B cell (primary cell): ENCODE data around the gene PCAT7. TPM values are rescaled to one million over a fixed set of nuclear protein-coding genes. Genes with fewer than 3 reads are reported as not detected.

Source experiments
- ATAC-seq: fragments of 200-7000 bp; cut with Tn5 transposase; one replicate; pipeline ENCODE4 v1.10.0; 2021; ENCODE audit warnings: low read depth, mild to moderate bottlenecking, moderate number of reproducible peaks, moderate library complexity
- CTCF ChIA-PET: fragments of 350-600 bp; sonication (Branson Sonifier 250); formaldehyde crosslinking; loops from one replicate; lab custom pipeline; 2021; ENCODE audit warnings: antibody characterized with exemption, inconsistent platforms; lab: Charles Lee
- POLR2A ChIA-PET: fragments of 350-600 bp; sonication (Branson Sonifier 250); formaldehyde crosslinking; loops from one replicate; lab custom pipeline; 2021; ENCODE audit warnings: antibody characterized with exemption; lab: Charles Lee
- DNase-seq: peaks from one replicate; pipeline ENCODE4 v3.0.0; 2013
- H2AFZ ChIP-seq: 2 replicates; pipeline ENCODE4 v1.6.1; 2012; ENCODE audit warnings: mild to moderate bottlenecking, low read depth, low read length; ENCODE audit not compliant: insufficient read depth, poor library complexity, severe bottlenecking
- H3K27ac ChIP-seq, 2 donors: 1 replicate in 1 of 2; 2 replicates in 1 of 2; pipeline ENCODE4 v1.5.1; 2012 to 2013; ENCODE audit warnings: low read length in 2 of 2, mild to moderate bottlenecking in 2 of 2, moderate library complexity in 1 of 2
- H3K27me3 ChIP-seq, 4 experiments: fragments of 200-600 bp in 1 of 4; sonication (generic) in 1 of 4; replicated peaks in 1 of 4; 1 replicate in 2 of 4; 2 replicates in 2 of 4; pipeline versions ENCODE4 v1.6.1 to v1.7.0; 2013 to 2016; ENCODE audit warnings: low read length in 3 of 4, mild to moderate bottlenecking in 2 of 4, mixed read lengths in 1 of 4, moderate library complexity in 1 of 4; ENCODE audit not compliant: insufficient read depth in 4 of 4, control insufficient read depth in 3 of 4; ENCODE audit errors: control extremely low read depth in 1 of 4
- H3K36me3 ChIP-seq, 2 experiments: replicated peaks in 1 of 2; 1 replicate in 1 of 2; 2 replicates in 1 of 2; pipeline versions ENCODE4 v1.6.1 to v1.7.1; 2013; ENCODE audit warnings: low read length in 1 of 2; ENCODE audit not compliant: insufficient read depth in 2 of 2, control insufficient read depth in 1 of 2; ENCODE audit errors: control extremely low read depth in 1 of 2, extremely low read depth in 1 of 2
- H3K4me1 ChIP-seq, 2 donors: fragments of 200-600 bp in 1 of 2; sonication (generic) in 1 of 2; 1 replicate in 1 of 2; 2 replicates in 1 of 2; pipeline versions ENCODE4 v1.5.1 to v1.6.1; 2013 to 2017; ENCODE audit warnings: low read length in 2 of 2; ENCODE audit not compliant: control insufficient read depth in 2 of 2, insufficient read depth in 2 of 2
- H3K4me2 ChIP-seq: replicated peaks from 2 replicates; pipeline ENCODE3; 2012; ENCODE audit warnings: mild to moderate bottlenecking, low read depth, low read length; ENCODE audit not compliant: poor library complexity, severe bottlenecking
- H3K4me3 ChIP-seq, 5 experiments: fragments of 200-600 bp in 1 of 5; sonication (generic) in 1 of 5; 1 replicate in 3 of 5; 2 replicates in 2 of 5; pipeline versions ENCODE4 v1.5.1 to v1.7.0; 2011 to 2016; ENCODE audit warnings: low read length in 4 of 5, mild to moderate bottlenecking in 4 of 5, low read depth in 2 of 5, control low read depth in 1 of 5, moderate library complexity in 1 of 5; ENCODE audit not compliant: insufficient read depth in 1 of 5; ENCODE audit errors: control extremely low read depth in 1 of 5, extremely low read depth in 1 of 5
- H3K79me2 ChIP-seq: fragments of 200-600 bp; sonication (generic); one replicate; pipeline ENCODE4 v1.6.0; 2016; ENCODE audit warnings: low read length; ENCODE audit not compliant: control insufficient read depth, insufficient read depth
- H3K9ac ChIP-seq: fragments of 200-600 bp; sonication (generic); 2 replicates; pipeline ENCODE4 v1.6.1; 2017; ENCODE audit warnings: mild to moderate bottlenecking, low read length, moderate library complexity
- H3K9me3 ChIP-seq, 3 donors: one replicate each; pipeline versions ENCODE4 v1.6.1 to v1.7.1; 2013; ENCODE audit warnings: low read length in 2 of 3; ENCODE audit not compliant: control insufficient read depth in 2 of 3, insufficient read depth in 1 of 3; ENCODE audit errors: control extremely low read depth in 1 of 3
- H4K20me1 ChIP-seq: 2 replicates; pipeline ENCODE4 v1.6.0; 2012; ENCODE audit warnings: mild to moderate bottlenecking, low read length; ENCODE audit not compliant: insufficient read depth, control insufficient read depth, poor library complexity, severe bottlenecking
- H3K27ac Mint-ChIP-seq: one replicate; pipeline ENCODE4 v1.8.0; 2021; ENCODE audit warnings: mixed read lengths
- H3K27me3 Mint-ChIP-seq: one replicate; pipeline ENCODE4 v1.8.0; 2021; ENCODE audit warnings: mixed read lengths
- H3K4me1 Mint-ChIP-seq: one replicate; pipeline ENCODE4 v1.8.0; 2021; ENCODE audit warnings: mixed read lengths
- H3K4me3 Mint-ChIP-seq: one replicate; pipeline ENCODE4 v1.8.0; 2021; ENCODE audit warnings: mixed read lengths
- H3K9me3 Mint-ChIP-seq: one replicate; pipeline ENCODE4 v1.8.0; 2022; ENCODE audit warnings: mixed read lengths; ENCODE audit not compliant: insufficient read depth
- CTCF ChIP-seq: fragments of 200-600 bp; IDR thresholded peaks from one replicate; pipeline ENCODE4 v1.8.0; 2022; ENCODE audit warnings: antibody characterized with exemption, mild to moderate bottlenecking
- EZH2 ChIP-seq: IDR thresholded peaks from 2 replicates; pipeline ENCODE4 v1.6.1; 2012; ENCODE audit warnings: borderline replicate concordance, low read depth, mild to moderate bottlenecking, moderate library complexity, low read length; ENCODE audit not compliant: insufficient read depth, poor library complexity, severe bottlenecking
- WGBS: methylation state at CpG from one replicate; pipeline ENCODE4 v1.1.5; 2013; ENCODE audit warnings: missing lambda C conversion rate; ENCODE audit not compliant: insufficient coverage; 5-methylcytosine and 5-hydroxymethylcytosine counted together
- intact Hi-C: fragments of 100-400 bp; cut with micrococcal nuclease; formaldehyde crosslinking; loops from one replicate; pipeline ENCODE4 v1.10.0; 2022
- polyA plus RNA-seq: library from polyadenylated mRNA; depleted of rRNA; stranded (reverse); fragments of >200 nt; gene quantifications from 2 replicates; pipeline ENCODE4 v1.2.3, GENCODE V29; 2012
- total RNA-seq, 2 donors: library from RNA; stranded (reverse); fragments of 120-200 nt in 1 of 2; gene quantifications; 1 replicate in 1 of 2; 2 replicates in 1 of 2; pipeline versions ENCODE4 v1.2.3 to v1.2.4, GENCODE V29; 2013 to 2022

Gene PCAT7
- total and polyA plus RNA-seq, 2 donors (not counting 1 experiment from before 2014, with no cell fraction given), result not detected

- Histone ChIP-seq H3K79me2 (no peaks in the 10 kb centered on the region), H3K9me3 (no peaks in the 10 kb centered on the region), H3K4me2 (no peak overlapping the region), H4K20me1 (no peaks in the 10 kb centered on the region), H3K9ac (no peak overlapping the region), H3K27me3 (no peaks in the 10 kb centered on the region), H2AFZ (no peak overlapping the region), H3K4me3 (no peak overlapping the region), H3K36me3 (no peaks in the 10 kb centered on the region), H3K4me1 (no peaks in the 10 kb centered on the region), H3K27ac (no peak overlapping the region)
- no peak overlapping the region for H3K4me3 Mint-ChIP-seq
- intact Hi-C loops, result no loop called here
- ChIA-PET POLR2A (no interaction called here), CTCF (no interaction called here)
- no peak overlapping the region for H3K27ac Mint-ChIP-seq
- DNase-seq, result no peak
- peaks cover 3% of the 10 kb centered on the region for H3K27me3 Mint-ChIP-seq
- 98% methylated on average over 7 of the region's 10 CpGs for WGBS
- no peak for TF ChIP-seq CTCF
- TF ChIP-seq EZH2, result no peak
- H3K4me1 Mint-ChIP-seq, result peaks cover 1% of the 10 kb centered on the region
- peaks cover 2% of the 10 kb centered on the region for H3K9me3 Mint-ChIP-seq
- ATAC-seq, result no peak
These were observed 21.3 kb upstream of the PCAT7 start for GRCh38 chr9:94533601-94534000.

- Histone ChIP-seq H3K27ac (no peak overlapping the region), H3K9me3 (no peaks in the 10 kb centered on the region), H3K4me3 (no peak overlapping the region), H3K4me2 (no peak overlapping the region), H4K20me1 (no peaks in the 10 kb centered on the region), H3K27me3 (no peaks in the 10 kb centered on the region), H3K36me3 (no peaks in the 10 kb centered on the region), H3K9ac (no peak overlapping the region), H3K79me2 (no peaks in the 10 kb centered on the region), H2AFZ (no peak overlapping the region), H3K4me1 (no peaks in the 10 kb centered on the region)
- peaks cover 2% of the 10 kb centered on the region for H3K9me3 Mint-ChIP-seq
- 81% methylated on average over 3 of the region's 4 CpGs for WGBS
- POLR2A ChIA-PET, result no interaction called here
- peaks cover 3% of the 10 kb centered on the region for H3K27me3 Mint-ChIP-seq
- H3K4me1 Mint-ChIP-seq, result no peaks in the 10 kb centered on the region
- ATAC-seq, result no peak
- no peak for DNase-seq
- intact Hi-C loops, result no loop called here
- TF ChIP-seq CTCF, result no peak
- no peak for TF ChIP-seq EZH2
- CTCF ChIA-PET, result no interaction called here
- no peak overlapping the region for H3K27ac Mint-ChIP-seq
- H3K4me3 Mint-ChIP-seq, result no peak overlapping the region
These were observed 20.0 kb upstream of the PCAT7 start for GRCh38 chr9:94534901-94535300.
